Stimulated activated CD4-positive, alpha-beta T cell treated with anti-CD3 and anti-CD28 coated beads, Interleukin-1b, Interleukin-23, amount 100 ng/mL, for 24 hours (primary cell): ENCODE measurements around the gene MAP3K20.
"Not testable (repeated sequence)": the region's sequence is repeated elsewhere in the genome, so short reads cannot be mapped to it uniquely, and the experiment has no call there.

ENCODE experiments used
- DNase-seq, 4 experiments: peaks; one replicate each; pipeline ENCODE4 v3.0.0-alpha.2; 2020; ENCODE audit warnings: low read depth in 4 of 4, low spot score in 1 of 4

The MAP3K20 gene

GRCh38 chr2:173264151-173264550, 188.5 kb downstream of the MAP3K20 start:
- DNase-seq = no peak

DNA sequence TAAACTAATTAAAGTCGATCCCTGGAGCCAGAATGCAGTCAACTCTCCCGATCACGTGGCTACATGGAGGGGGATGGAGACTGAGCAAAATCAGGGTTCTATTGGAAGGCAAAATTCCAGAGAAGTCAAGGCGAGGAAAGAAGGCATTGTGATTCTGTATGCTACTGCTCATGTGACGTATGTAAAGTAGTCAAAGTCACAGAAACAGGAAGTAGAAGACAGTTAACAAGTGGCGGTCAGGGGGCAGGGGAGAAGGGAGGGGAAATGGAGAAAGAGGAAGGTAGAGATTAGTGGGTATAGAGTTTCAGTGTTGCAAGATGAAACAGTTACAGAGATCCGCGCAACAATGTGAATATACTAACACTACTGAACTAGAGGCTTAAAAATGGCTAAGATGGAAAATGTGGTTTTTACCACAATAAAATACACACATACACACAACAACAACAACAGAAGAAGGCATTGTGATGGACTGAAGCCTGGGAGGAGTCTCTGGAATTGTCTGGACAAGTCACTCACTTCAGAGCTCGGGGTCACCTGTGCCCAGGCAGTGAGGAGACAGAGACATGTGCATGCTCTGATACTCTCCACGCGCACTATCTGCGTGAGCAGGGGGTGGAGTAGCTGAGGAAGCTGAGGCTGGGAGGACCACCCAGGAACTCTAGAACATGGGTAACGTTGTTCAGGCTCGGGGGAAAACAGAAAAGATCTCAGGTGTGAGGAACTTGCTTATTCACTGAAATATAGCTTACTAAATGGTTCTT, 189.1 kb downstream of the MAP3K20 start:
- DNase-seq = no peak

- no peak for DNase-seq
These were observed 195.5 kb downstream of the MAP3K20 start for GRCh38 chr2:173271135-173271534.

DNA sequence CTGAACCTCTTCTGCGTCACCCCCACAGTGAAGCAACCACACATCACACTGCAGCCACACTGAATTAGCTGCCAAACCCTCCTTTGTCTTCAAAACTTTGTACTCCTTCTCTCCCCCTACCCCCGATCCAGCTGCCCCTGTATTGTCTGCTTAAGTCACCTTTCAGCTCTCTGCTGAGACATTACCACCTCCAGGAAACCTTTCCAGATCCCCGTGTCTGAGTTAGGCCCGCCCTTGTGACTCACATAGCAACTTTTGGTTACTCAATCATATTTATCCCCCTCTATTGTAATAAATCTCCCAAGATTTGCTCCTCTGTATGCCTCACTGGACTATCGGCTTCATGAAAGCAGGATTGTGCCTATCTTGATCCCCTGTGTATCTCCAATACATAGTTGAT, 196.2 kb downstream of the MAP3K20 start:
- no peak for DNase-seq

DNA sequence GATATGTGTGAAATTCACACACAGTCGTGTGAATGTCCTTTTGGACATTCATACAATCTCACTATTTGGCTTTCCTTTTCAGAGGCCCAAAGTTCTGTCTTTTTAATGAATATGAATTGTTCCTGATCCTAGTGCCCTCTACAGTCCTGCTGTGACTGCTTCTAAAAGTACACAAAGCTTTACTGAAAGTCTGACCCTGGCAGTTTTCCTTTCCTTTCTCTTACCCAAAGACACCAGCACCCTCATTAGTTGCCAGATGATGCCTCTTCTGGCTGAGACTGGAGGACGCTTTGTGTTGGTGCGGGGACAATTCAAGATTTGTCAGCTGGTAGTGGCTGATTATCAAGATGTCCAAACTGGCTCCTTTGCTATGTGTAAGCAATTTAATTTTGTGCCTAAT, 197.2 kb downstream of the MAP3K20 start:
- DNase-seq = no peak

GRCh38 chr2:173278794-173279526, 203.3 kb downstream of the MAP3K20 start:
- no peak for DNase-seq

GRCh38 chr2:173279527-173279868, 203.9 kb downstream of the MAP3K20 start:
- DNase-seq = no peak

GRCh38 chr2:173280853-173281252, 205.2 kb downstream of the MAP3K20 start:
- DNase-seq = no peak

GRCh38 chr2:173281898-173282297, 206.3 kb downstream of the MAP3K20 start:
- not testable (repeated sequence) for DNase-seq

DNA sequence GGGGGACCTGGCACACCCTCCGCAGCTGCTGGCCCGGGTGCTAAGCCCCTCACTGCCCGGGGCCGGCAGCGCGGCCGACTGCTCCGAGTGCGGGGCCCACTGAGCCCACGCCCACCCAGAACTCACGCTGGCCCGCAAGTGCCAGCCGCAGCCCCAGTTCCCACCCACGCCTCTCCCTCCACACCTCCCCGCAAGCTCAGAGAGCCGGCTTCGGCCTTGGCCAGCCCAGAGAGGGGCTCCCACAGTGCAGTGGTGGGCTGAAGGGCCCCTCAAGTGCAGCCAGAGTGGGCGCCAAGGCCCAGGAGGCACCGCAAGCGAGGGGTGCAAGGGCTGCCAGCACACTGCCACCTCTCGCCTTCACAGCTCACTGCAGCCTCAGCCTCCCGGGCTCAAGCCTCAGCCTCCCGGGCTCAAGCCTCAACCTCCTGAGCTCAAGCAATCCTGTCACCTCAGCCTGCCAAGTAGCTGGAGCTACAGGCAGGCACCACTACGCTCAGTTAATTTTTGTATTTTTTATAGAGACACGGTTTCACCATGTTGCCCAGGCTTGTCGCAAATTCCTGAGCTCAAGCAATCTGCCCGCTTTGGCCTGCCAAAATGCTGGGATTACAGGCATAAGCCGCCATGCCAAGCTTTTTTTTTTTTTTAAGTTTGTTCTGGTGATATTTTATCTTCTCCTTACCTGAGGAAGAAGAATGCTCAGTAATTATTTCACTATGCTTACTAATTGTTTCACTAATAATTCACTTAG, 207.3 kb downstream of the MAP3K20 start:
- DNase-seq = no peak

- no peak for DNase-seq
These were observed 210.6 kb downstream of the MAP3K20 start for GRCh38 chr2:173286153-173286809.

DNA sequence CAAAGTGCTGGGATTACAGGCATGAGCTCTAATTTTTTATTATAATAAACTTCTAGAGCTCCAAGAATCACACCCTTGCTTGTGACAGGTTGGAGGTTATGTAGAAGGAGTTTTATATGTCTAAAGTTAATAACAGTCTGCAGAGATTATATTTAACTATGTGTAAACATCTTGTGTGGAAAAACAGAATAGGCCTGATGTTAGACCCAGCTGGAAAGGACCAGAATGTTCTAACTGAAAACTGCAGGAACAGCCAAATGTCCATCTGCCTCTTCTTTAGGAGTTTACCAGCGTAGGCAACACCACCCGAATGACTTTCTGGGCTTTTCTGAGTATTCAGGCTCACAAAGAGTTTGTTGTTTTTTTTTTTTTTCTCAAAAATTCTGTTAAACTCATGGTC, 211.9 kb downstream of the MAP3K20 start:
- no peak for DNase-seq

GRCh38 chr2:173288561-173288960, 212.9 kb downstream of the MAP3K20 start:
- peak in 1 of 4 experiments; percentile 22 for DNase-seq

DNA sequence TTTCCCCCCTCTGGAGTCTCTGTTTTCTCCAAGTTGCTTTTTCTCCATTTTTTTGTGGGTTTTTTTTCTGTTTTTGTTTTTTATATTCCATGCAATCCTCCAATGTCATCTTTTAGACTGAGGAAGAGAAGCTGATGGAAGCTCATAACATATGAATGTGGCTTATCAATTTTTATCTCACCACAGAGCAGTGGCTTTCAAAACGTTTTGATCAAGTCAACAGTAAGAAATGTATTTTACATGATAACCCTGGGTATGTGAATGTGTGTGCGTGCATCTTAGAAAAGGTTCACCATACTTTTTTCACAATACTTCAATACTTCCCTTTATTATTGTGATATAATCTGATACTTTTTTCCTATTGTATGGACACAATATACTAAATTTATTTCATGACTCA, 214.4 kb downstream of the MAP3K20 start:
- DNase-seq = no peak

DNA sequence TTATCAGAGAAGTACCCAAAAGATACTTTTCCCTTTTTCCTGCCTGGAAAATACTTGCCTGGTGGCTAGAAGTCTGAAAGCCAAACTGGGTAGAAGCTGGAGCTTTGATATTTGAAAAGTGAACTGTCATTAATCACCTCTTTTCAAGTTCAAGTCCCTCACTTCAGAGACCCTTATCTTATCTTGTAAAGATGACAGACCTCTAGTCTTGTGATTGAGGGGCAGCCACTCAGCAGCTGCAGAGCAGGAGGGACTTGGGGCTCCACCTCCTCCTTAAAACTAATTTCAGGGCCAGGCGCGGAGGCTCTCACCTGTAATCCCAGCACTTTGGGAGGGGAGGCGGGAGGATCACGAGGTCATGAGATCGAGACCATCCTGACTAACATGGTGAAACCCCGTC, 214.9 kb downstream of the MAP3K20 start:
- DNase-seq = no peak

GRCh38 chr2:173291412-173291811, 215.8 kb downstream of the MAP3K20 start:
- DNase-seq = no peak

GRCh38 chr2:173296235-173296634, 220.6 kb downstream of the MAP3K20 start:
- no peak for DNase-seq

- no peak for DNase-seq
These were observed 223.0 kb downstream of the MAP3K20 start for GRCh38 chr2:173298536-173299097.

DNA sequence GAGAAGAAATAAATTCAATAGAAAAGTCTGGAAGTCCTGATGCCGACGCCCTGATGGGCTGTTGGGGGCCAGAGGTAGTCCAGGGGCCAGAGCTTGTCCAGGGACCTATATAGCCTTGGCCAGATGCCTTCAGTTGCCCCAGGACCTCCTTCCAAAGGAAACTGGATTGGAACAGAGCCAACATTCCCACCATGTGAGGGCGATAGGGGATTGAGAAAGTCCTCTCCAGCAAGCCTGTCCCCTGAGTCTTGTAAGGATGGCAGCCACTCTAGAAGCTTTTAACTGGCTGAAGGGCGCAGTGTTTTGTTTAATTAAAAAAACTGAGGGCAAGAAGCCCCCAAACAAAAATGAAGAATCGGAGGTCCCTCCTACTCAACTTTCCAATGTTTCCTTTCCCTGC, 224.1 kb downstream of the MAP3K20 start:
- no peak for DNase-seq

DNA sequence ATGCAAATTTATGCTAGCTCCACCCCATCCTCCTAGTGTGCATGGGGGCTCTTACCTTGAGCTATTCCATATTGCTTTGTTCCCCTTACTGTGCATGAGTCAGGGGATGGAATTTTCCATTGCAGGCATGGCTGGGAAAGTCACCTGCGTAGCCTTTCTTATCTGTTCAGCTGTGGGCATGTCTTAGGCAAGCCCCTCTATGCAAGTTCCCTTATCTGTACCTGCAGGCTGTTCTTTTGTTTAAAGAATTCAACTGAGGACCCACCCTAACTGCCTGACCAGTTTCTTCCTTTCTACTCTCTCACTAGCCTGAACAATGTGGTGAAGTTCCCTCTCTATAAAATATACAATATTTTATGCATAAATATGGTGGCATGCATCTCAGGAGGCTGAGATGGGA, 224.8 kb downstream of the MAP3K20 start:
- DNase-seq = no peak

GRCh38 chr2:173301549-173301948, 225.9 kb downstream of the MAP3K20 start:
- DNase-seq = not testable (repeated sequence)
